HTERT RPE-1 (cell line): ENCODE data around the gene FGFBP3.
"Not testable (repeated sequence)": the region's sequence is repeated elsewhere in the genome, so short reads cannot be mapped to it uniquely, and the experiment has no call there.

Source experiments
- in situ Hi-C: fragments of 300-500 bp; cut with MboI; formaldehyde crosslinking; loops from 4 replicates; pipeline ENCODE4 v1.14.3; 2020; ENCODE audit warnings: low sequenced_read_pairs

FGFBP3 gene

GRCh38 chr10:91901784-91902677, 7.3 kb downstream of the FGFBP3 start:
- in situ Hi-C loops, result no loop called here

GRCh38 chr10:91897421-91897820, 11.9 kb downstream of the FGFBP3 start:
- in situ Hi-C loops, result no loop called here

GRCh38 chr10:91896212-91896756, 13.0 kb downstream of the FGFBP3 start:
- in situ Hi-C loops, result no loop called here

GRCh38 chr10:91894261-91894685, 15.0 kb downstream of the FGFBP3 start:
- in situ Hi-C loops, result not testable (repeated sequence)

GRCh38 chr10:91893051-91893450, 16.2 kb downstream of the FGFBP3 start:
- in situ Hi-C loops, result no loop called here

- in situ Hi-C loops, result no loop called here
These were observed 17.9 kb downstream of the FGFBP3 start for GRCh38 chr10:91891125-91892001.

- in situ Hi-C loops, result no loop called here
These were observed 21.8 kb downstream of the FGFBP3 start for GRCh38 chr10:91887272-91888076.

- in situ Hi-C loops, result no loop called here
These were observed 22.4 kb downstream of the FGFBP3 start for GRCh38 chr10:91886954-91887271.

- in situ Hi-C loops, result no loop called here
These were observed 23.8 kb downstream of the FGFBP3 start for GRCh38 chr10:91885362-91886079.

GRCh38 chr10:91884536-91884935, 24.8 kb downstream of the FGFBP3 start:
- in situ Hi-C loops, result no loop called here

- in situ Hi-C loops, result no loop called here
These were observed 25.5 kb downstream of the FGFBP3 start for GRCh38 chr10:91883549-91884444.

- in situ Hi-C loops, result no loop called here
These were observed 29.0 kb downstream of the FGFBP3 start for GRCh38 chr10:91880310-91880709.

- in situ Hi-C loops, result no loop called here
These were observed 29.6 kb downstream of the FGFBP3 start for GRCh38 chr10:91879515-91880170.

GRCh38 chr10:91875779-91876178, 33.5 kb downstream of the FGFBP3 start:
- in situ Hi-C loops, result no loop called here

- in situ Hi-C loops, result no loop called here
These were observed 34.1 kb downstream of the FGFBP3 start for GRCh38 chr10:91875156-91875555.

GRCh38 chr10:91865562-91866081, 43.7 kb downstream of the FGFBP3 start:
- in situ Hi-C loops, result no loop called here

GRCh38 chr10:91864744-91865143, 44.5 kb downstream of the FGFBP3 start:
- in situ Hi-C loops, result no loop called here

GRCh38 chr10:91864099-91864498, 45.2 kb downstream of the FGFBP3 start:
- in situ Hi-C loops, result no loop called here
